ENCODE results near the gene CACNA1D.

Gene CACNA1D

GRCh38 chr3:53691349-53691748 lies 196.9 kb downstream of the CACNA1D start:
- no peak for DNase-seq (ENCODE audit: low read depth)

- no peak for DNase-seq (ENCODE audit: low read depth)
These were observed 197.5 kb downstream of the CACNA1D start for GRCh38 chr3:53691885-53692284.

- DNase-seq (ENCODE audit: low read depth) = no peak
These were observed 199.0 kb downstream of the CACNA1D start for GRCh38 chr3:53693451-53693850.

- no peak for DNase-seq (ENCODE audit: low read depth)
These were observed 199.6 kb downstream of the CACNA1D start for GRCh38 chr3:53694046-53694445.

GRCh38 chr3:53694666-53695323 lies 200.4 kb downstream of the CACNA1D start:
- DNase-seq (ENCODE audit: low read depth) = no peak

GRCh38 chr3:53695324-53695690 lies 200.9 kb downstream of the CACNA1D start:
- DNase-seq (ENCODE audit: low read depth) = no peak

GRCh38 chr3:53696401-53697172 lies 202.2 kb downstream of the CACNA1D start:
- no peak for DNase-seq (ENCODE audit: low read depth)

- no peak for DNase-seq (ENCODE audit: low read depth)
These were observed 206.0 kb downstream of the CACNA1D start for GRCh38 chr3:53700441-53700840.

- no peak for DNase-seq (ENCODE audit: low read depth)
These were observed 208.5 kb downstream of the CACNA1D start for GRCh38 chr3:53702776-53703530.

GRCh38 chr3:53703630-53704362 lies 209.4 kb downstream of the CACNA1D start:
- no peak for DNase-seq (ENCODE audit: low read depth)

GRCh38 chr3:53704363-53704725 lies 209.9 kb downstream of the CACNA1D start:
- DNase-seq (ENCODE audit: low read depth) = no peak

GRCh38 chr3:53705024-53705745 lies 210.8 kb downstream of the CACNA1D start:
- DNase-seq (ENCODE audit: low read depth) = no peak

- no peak for DNase-seq (ENCODE audit: low read depth)
These were observed 211.4 kb downstream of the CACNA1D start for GRCh38 chr3:53705774-53706173.

- DNase-seq (ENCODE audit: low read depth) = no peak
These were observed 212.8 kb downstream of the CACNA1D start for GRCh38 chr3:53707222-53707621.

GRCh38 chr3:53708001-53708621 lies 213.7 kb downstream of the CACNA1D start:
- no peak for DNase-seq (ENCODE audit: low read depth)

- no peak for DNase-seq (ENCODE audit: low read depth)
These were observed 214.8 kb downstream of the CACNA1D start for GRCh38 chr3:53709256-53709655.

- DNase-seq (ENCODE audit: low read depth) = peak; percentile 25
These were observed 215.7 kb downstream of the CACNA1D start for GRCh38 chr3:53709860-53710674.

GRCh38 chr3:53711387-53711786 lies 217.0 kb downstream of the CACNA1D start:
- no peak for DNase-seq (ENCODE audit: low read depth)

- DNase-seq (ENCODE audit: low read depth) = no peak
These were observed 218.5 kb downstream of the CACNA1D start for GRCh38 chr3:53712817-53713388.

GRCh38 chr3:53713626-53714025 lies 219.2 kb downstream of the CACNA1D start:
- no peak for DNase-seq (ENCODE audit: low read depth)
